Stimulated activated memory B cell treated with anti-CD40 and anti-IgM and Interleukin-4, amounts not matched to agents 10 μg/mL and 1 μg/mL and 100 μg/mL, for 72 hours (primary cell): ENCODE data around the gene TMEM116.
"Not testable (repeated sequence)": the region's sequence is repeated elsewhere in the genome, so short reads cannot be mapped to it uniquely, and the experiment has no call there.

Experiments
- ATAC-seq: fragments of 150-1000 bp; cut with Tn5 transposase; 2 replicates; pipeline ENCODE4 v1.10.0; 2021
- H3K27ac Mint-ChIP-seq: one replicate; pipeline ENCODE4 v1.8.0; 2022; ENCODE audit warnings: mild to moderate bottlenecking, mixed read lengths
- H3K27me3 Mint-ChIP-seq: one replicate; pipeline ENCODE4 v1.8.0; 2022; ENCODE audit warnings: mixed read lengths
- H3K36me3 Mint-ChIP-seq: one replicate; pipeline ENCODE4 v1.8.0; 2022; ENCODE audit warnings: mixed read lengths
- H3K4me1 Mint-ChIP-seq: one replicate; pipeline ENCODE4 v1.8.0; 2022; ENCODE audit warnings: mixed read lengths
- H3K4me3 Mint-ChIP-seq: one replicate; pipeline ENCODE4 v1.8.0; 2022; ENCODE audit warnings: mild to moderate bottlenecking, moderate library complexity, mixed read lengths
- H3K9me3 Mint-ChIP-seq: one replicate; pipeline ENCODE4 v1.8.0; 2022; ENCODE audit warnings: mixed read lengths

Gene TMEM116

GRCh38 chr12:112017041-112017440 lies 4.1 kb upstream of the TMEM116 start:
- H3K27me3 Mint-ChIP-seq, result no peaks in the 10 kb centered on the region
- peaks cover 42% of the 10 kb centered on the region for H3K36me3 Mint-ChIP-seq
- peaks cover 72% of the 10 kb centered on the region for H3K4me1 Mint-ChIP-seq
- H3K4me3 Mint-ChIP-seq, result no peak overlapping the region
- H3K27ac Mint-ChIP-seq, result no peak overlapping the region
- no peak for ATAC-seq
- peaks cover 7% of the 10 kb centered on the region for H3K9me3 Mint-ChIP-seq

DNA sequence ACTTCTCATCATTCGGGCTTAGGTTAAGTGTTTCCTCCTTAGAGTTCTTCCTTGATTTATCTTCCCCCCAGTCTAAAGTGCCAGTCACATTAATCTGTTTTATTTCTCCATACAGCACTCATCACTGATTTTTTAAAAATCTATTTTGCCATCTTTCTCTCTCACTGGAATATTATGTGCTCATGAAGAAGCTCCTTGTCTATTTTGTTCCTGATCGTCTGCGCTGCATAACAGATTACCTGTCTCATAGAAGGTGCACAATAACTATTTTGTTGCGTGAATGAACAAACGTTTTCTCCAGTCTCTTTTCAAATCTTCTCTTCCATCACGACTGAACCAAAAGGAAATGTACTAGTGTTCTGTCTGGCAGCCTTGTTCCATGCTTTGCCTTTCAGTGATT lies 3.0 kb upstream of the TMEM116 start:
- Mint-ChIP-seq H3K27me3 (no peaks in the 10 kb centered on the region), H3K9me3 (peaks cover 7% of the 10 kb centered on the region), H3K4me1 (peaks cover 77% of the 10 kb centered on the region), H3K27ac (peak overlapping the region; percentile 85), H3K4me3 (peak overlapping the region; percentile 49), H3K36me3 (peaks cover 31% of the 10 kb centered on the region)
- no peak for ATAC-seq

GRCh38 chr12:112013601-112014402 lies 837 bp upstream of the TMEM116 start:
- H3K36me3 Mint-ChIP-seq, result peaks cover 27% of the 10 kb centered on the region
- peak overlapping the region; percentile 92 for H3K4me3 Mint-ChIP-seq
- peak; percentile 71 for ATAC-seq
- H3K4me1 Mint-ChIP-seq, result peaks cover 67% of the 10 kb centered on the region
- H3K9me3 Mint-ChIP-seq, result peaks cover 7% of the 10 kb centered on the region
- H3K27me3 Mint-ChIP-seq, result no peaks in the 10 kb centered on the region
- H3K27ac Mint-ChIP-seq, result peak overlapping the region; percentile 85

DNA sequence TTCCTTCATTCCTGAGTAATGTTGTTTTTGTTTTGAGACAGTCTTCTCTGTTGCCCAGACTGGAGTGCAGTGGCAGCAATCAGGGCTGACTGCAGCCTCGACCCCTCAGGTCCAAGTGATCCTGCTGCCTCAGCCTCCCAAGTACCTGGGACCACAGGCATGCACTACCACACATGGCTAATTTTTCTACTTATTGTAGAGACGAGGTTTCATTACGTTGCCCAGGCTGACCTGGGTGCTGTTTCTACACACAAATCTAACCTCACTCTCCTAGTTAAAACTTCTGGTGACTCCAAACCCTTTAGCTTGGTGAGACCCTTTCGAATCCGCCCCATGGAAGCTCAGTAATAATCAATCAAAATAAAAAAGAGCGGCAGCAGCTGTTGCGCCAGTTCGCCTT lies 1.3 kb downstream of the TMEM116 start:
- no peaks in the 10 kb centered on the region for H3K27me3 Mint-ChIP-seq
- H3K36me3 Mint-ChIP-seq, result peaks cover 19% of the 10 kb centered on the region
- peak overlapping the region; percentile 92 for H3K4me3 Mint-ChIP-seq
- peaks cover 7% of the 10 kb centered on the region for H3K9me3 Mint-ChIP-seq
- no peak for ATAC-seq
- H3K4me1 Mint-ChIP-seq, result peaks cover 50% of the 10 kb centered on the region
- peak overlapping the region; percentile 85 for H3K27ac Mint-ChIP-seq

DNA sequence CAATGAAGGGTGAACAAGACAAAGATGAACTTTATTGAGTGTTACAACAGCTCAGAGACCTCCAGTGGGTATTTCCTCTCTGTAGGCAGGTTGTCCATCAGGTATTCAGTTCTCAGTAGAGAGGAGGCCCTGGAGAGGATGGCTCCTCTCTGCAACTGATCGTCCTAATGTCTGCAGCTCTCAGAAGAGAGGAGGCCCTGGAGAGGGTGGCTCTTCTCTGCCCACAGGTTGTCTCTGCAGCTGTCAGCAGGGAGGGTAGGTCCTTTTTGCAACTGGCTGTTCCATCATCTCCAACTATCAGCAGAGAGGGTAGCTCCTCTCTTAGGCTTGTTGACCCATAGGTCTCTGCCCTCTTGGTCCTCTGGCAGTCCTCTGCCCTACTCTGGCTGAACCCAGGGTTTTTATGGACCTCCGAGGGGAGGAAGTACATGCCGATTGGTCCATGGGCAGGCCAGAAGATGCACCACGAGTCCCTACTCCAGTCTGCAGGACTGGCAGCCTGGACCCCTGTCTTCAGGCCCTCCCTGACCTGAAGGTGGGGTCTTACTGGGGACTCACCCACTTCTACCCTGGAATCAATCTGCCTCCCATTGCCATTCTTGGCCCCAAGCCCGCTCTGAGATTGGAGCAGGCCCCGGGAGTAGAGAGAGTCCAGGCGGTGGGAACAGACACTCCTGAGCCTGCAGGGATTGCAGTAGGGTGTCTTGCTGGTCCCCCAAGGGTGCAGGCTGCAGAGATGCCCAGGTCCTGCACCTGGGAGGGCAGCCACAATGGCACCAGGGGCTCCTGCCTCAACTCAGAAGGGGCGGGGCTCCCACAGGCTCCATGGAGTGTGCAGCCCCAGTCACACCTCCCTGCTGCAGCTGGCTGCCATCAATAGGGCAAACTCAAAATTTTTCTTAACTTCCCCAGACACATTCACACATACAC lies 2.3 kb downstream of the TMEM116 start:
- Mint-ChIP-seq H3K4me3 (no peak overlapping the region), H3K27me3 (no peaks in the 10 kb centered on the region), H3K9me3 (peaks cover under 1% of the 10 kb centered on the region), H3K4me1 (peaks cover 48% of the 10 kb centered on the region), H3K36me3 (peaks cover 9% of the 10 kb centered on the region), H3K27ac (no peak overlapping the region)
- ATAC-seq, result no peak

DNA sequence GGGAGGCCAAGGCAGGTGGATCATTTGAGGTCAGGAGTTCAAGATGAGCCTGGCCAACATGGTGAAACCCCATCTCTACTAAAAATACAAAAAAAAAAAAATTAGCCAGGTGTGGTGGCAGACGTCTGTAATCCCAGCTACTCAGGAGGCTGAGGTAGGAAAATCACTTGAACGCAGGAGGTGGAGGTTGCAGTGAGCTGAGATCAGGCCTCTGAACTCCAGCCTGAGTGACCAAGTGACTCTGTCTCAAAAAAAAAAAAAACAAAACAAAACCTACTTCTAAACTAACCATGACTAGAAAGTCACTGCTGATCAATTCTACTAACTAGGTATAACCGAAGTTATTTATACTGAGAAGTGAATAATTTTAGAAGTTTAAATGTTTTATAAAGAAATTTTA lies 3.4 kb downstream of the TMEM116 start:
- H3K36me3 Mint-ChIP-seq, H3K27me3 Mint-ChIP-seq, H3K9me3 Mint-ChIP-seq, ATAC-seq, H3K4me3 Mint-ChIP-seq, H3K27ac Mint-ChIP-seq: not testable (repeated sequence)
- H3K4me1 Mint-ChIP-seq, result peaks cover 42% of the 10 kb centered on the region

DNA sequence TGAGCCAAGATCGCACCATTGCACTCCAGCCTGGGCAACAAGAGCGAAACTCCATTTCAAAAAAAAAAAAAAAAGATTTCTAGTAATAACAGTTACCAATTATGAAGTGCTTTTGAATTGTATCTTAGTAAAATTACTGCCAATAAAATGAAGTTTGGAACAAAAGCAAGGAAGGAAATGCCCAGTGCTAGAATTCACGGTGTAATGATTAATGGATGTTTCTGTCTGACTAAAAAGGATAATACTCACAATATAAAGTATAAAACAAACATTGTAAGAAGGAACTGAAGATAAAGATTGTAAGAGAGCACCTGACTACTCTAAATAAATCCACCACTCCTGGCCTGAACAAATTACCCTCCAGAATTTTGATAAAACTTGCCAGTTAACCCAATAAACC lies 4.0 kb downstream of the TMEM116 start:
- ATAC-seq, result no peak
- Mint-ChIP-seq H3K27me3 (no peaks in the 10 kb centered on the region), H3K4me1 (peaks cover 37% of the 10 kb centered on the region), H3K9me3 (no peaks in the 10 kb centered on the region), H3K27ac (no peak overlapping the region), H3K36me3 (no peaks in the 10 kb centered on the region), H3K4me3 (no peak overlapping the region)

DNA sequence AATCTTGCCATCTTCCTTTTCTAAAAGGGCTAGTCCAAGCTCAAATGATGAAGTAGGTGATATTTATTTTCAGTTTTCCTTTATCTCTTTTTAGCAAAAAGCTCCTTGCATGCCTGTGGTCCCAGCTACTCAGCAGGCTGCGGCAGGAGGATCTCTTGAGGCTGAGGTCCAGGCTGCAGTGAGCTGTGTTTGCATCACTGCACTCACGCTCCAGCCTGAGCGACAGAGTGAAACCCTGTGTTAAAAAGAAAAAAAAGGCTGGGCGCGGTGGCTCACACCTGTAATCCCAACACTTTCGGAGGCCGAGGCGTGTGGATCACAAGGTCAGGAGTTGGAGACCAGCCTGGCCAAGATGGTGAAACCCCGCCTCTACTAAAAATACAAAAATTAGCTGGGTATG lies 5.0 kb downstream of the TMEM116 start:
- no peaks in the 10 kb centered on the region for H3K36me3 Mint-ChIP-seq
- H3K9me3 Mint-ChIP-seq, result no peaks in the 10 kb centered on the region
- peaks cover 38% of the 10 kb centered on the region for H3K4me1 Mint-ChIP-seq
- no peak overlapping the region for H3K27ac Mint-ChIP-seq
- no peak overlapping the region for H3K4me3 Mint-ChIP-seq
- ATAC-seq, result no peak
- H3K27me3 Mint-ChIP-seq, result no peaks in the 10 kb centered on the region

- no peak overlapping the region for H3K4me3 Mint-ChIP-seq
- H3K36me3 Mint-ChIP-seq, result peaks cover 3% of the 10 kb centered on the region
- no peak for ATAC-seq
- H3K27ac Mint-ChIP-seq, result no peak overlapping the region
- H3K9me3 Mint-ChIP-seq, result no peaks in the 10 kb centered on the region
- no peaks in the 10 kb centered on the region for H3K27me3 Mint-ChIP-seq
- H3K4me1 Mint-ChIP-seq, result peaks cover 42% of the 10 kb centered on the region
Measured at GRCh38 chr12:112005419-112006395, 7.3 kb downstream of the TMEM116 start.

DNA sequence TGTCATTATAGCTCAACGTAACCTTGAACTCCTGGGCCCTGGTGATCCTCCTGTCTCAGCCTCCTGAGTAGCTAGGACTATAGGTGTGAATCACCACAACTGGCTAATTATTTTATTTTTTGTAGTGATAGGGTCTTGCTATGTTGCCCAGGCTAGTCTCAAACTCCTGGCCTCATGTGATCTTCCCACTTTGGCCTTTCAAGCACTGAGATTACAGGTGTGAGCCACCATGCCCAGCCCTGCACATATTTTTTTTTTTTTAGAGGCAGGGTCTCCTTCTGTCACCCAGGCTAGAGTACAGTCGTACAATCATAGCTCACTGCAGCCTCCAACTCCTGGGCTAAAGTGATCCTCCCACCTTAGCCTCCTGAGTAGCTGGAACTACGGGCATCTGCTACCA lies 8.9 kb downstream of the TMEM116 start:
- Mint-ChIP-seq H3K27me3 (no peaks in the 10 kb centered on the region), H3K4me1 (peaks cover 39% of the 10 kb centered on the region), H3K27ac (no peak overlapping the region), H3K36me3 (peaks cover 7% of the 10 kb centered on the region), H3K9me3 (no peaks in the 10 kb centered on the region), H3K4me3 (no peak overlapping the region)
- ATAC-seq, result no peak

GRCh38 chr12:112001576-112001975 lies 11.4 kb downstream of the TMEM116 start:
- H3K27ac Mint-ChIP-seq, result no peak overlapping the region
- H3K36me3 Mint-ChIP-seq, result peaks cover 7% of the 10 kb centered on the region
- no peak overlapping the region for H3K4me3 Mint-ChIP-seq
- H3K4me1 Mint-ChIP-seq, result peaks cover 39% of the 10 kb centered on the region
- no peak for ATAC-seq
- H3K9me3 Mint-ChIP-seq, result no peaks in the 10 kb centered on the region
- H3K27me3 Mint-ChIP-seq, result no peaks in the 10 kb centered on the region

GRCh38 chr12:112000820-112001219 lies 12.1 kb downstream of the TMEM116 start:
- H3K9me3 Mint-ChIP-seq, result no peaks in the 10 kb centered on the region
- peaks cover 7% of the 10 kb centered on the region for H3K36me3 Mint-ChIP-seq
- ATAC-seq, result no peak
- peaks cover 32% of the 10 kb centered on the region for H3K4me1 Mint-ChIP-seq
- H3K27ac Mint-ChIP-seq, result no peak overlapping the region
- no peaks in the 10 kb centered on the region for H3K27me3 Mint-ChIP-seq
- no peak overlapping the region for H3K4me3 Mint-ChIP-seq

DNA sequence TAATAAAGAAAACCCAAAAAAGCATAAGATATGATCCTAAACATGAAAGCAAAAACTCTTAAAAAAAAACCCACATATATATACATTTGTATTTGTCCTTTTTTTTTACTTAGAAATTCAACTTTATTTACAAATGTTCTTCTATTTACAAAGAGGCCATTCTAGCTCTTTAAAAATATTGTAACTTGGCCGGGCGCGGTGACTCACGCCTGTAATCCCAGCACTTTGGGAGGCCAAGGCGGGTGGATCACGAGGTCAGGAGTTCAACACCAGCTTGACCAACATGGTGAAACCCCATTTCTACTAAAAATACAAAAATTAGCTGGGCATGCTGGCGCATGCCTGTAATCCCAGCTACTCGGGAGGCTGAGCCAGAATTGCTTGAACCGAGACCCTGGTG lies 13.8 kb downstream of the TMEM116 start:
- not testable (repeated sequence) for H3K36me3 Mint-ChIP-seq, H3K9me3 Mint-ChIP-seq, H3K27ac Mint-ChIP-seq, ATAC-seq, H3K27me3 Mint-ChIP-seq, H3K4me3 Mint-ChIP-seq
- peaks cover 40% of the 10 kb centered on the region for H3K4me1 Mint-ChIP-seq

DNA sequence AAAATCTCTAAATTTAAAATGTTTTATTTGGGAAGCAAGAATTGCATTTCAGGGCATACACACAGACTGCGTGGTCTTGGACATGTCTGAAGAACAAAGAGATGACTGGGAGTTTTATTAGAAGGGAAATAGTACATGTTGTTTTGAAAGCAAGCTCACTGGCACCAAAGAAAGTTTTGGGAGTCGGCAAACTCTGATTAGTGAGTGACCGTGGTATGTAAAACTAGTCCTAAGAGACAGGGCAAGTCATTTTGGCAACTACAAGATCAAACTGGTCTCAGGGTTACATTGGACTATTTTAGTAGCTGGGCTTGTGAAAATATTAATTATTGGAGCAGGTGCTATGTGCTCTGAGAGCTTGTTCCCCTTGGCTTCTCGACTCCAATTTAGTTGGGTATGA lies 14.9 kb downstream of the TMEM116 start:
- no peak overlapping the region for H3K27ac Mint-ChIP-seq
- ATAC-seq, result no peak
- no peak overlapping the region for H3K4me3 Mint-ChIP-seq
- H3K36me3 Mint-ChIP-seq, result peaks cover 7% of the 10 kb centered on the region
- peaks cover 51% of the 10 kb centered on the region for H3K4me1 Mint-ChIP-seq
- no peaks in the 10 kb centered on the region for H3K9me3 Mint-ChIP-seq
- no peaks in the 10 kb centered on the region for H3K27me3 Mint-ChIP-seq

DNA sequence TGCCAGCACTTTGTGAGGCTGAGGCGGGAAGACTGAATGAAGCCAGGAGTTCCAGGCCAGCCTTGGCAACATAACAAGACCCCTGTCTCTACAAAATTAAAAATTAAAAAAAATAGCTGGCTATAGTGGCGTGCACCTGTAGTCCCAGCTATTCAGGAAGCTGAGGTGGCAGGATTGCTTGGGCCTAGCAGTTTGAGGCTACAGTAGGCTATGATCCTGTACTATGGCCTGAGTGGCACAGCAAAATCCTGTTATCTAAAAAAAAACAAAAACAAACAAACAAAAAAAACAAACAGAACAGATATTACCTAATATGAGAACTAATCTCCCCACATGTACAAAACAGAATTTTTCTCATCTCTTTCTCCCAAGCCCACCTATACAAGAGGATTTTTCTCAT lies 15.7 kb downstream of the TMEM116 start:
- Mint-ChIP-seq H3K4me3 (no peak overlapping the region), H3K27me3 (no peaks in the 10 kb centered on the region), H3K9me3 (no peaks in the 10 kb centered on the region), H3K27ac (no peak overlapping the region), H3K4me1 (peaks cover 50% of the 10 kb centered on the region), H3K36me3 (peaks cover 7% of the 10 kb centered on the region)
- ATAC-seq, result no peak
